Muscle of back (tissue), 11 donors: Measurements from ENCODE around the gene CALML5. TPM values are rescaled to one million over a fixed set of nuclear protein-coding genes. Genes with fewer than 3 reads are reported as not detected.
A peak's percentile ranks its signal among the peaks of the same experiment; 100 is the strongest.

ENCODE experiments used
- DNase-seq, 3 donors: peaks; one replicate each; pipeline versions ENCODE4 v3.0.0 to v3.0.0-alpha.2; 2013
- polyA plus RNA-seq, 10 donors: library from polyadenylated mRNA; unstranded; fragments of 120-200 nt; gene quantifications; one replicate each; pipeline ENCODE4 v1.2.1, GENCODE V29; 2013; ENCODE audit not compliant: insufficient read length in 10 of 10

Gene CALML5
- polyA plus RNA-seq, 10 donors, result 1.7 to 6.5 TPM; not detected in 8

GRCh38 chr10:5467207-5467535 is 32.2 kb downstream of the CALML5 start:
- DNase-seq, result peak in 2 of 3 donors; percentile 69 to 88

GRCh38 chr10:5466451-5467206 is 32.7 kb downstream of the CALML5 start:
- DNase-seq, result peak; percentile 85 to 96 (median 90)

GRCh38 chr10:5465976-5466450 is 33.4 kb downstream of the CALML5 start:
- no peak for DNase-seq

GRCh38 chr10:5464546-5464945 is 34.8 kb downstream of the CALML5 start:
- DNase-seq, result peak in 1 of 3 donors; percentile 41

GRCh38 chr10:5462841-5463293 is 36.5 kb downstream of the CALML5 start:
- DNase-seq, result no peak

- peak in 1 of 3 donors; percentile 67 for DNase-seq
Observed at GRCh38 chr10:5461914-5462840, 37.2 kb downstream of the CALML5 start.

- DNase-seq, result peak in 1 of 3 donors; percentile 32
Observed at GRCh38 chr10:5461203-5461588, 38.2 kb downstream of the CALML5 start.

- DNase-seq, result no peak
Observed at GRCh38 chr10:5460468-5461202, 38.7 kb downstream of the CALML5 start.

GRCh38 chr10:5458949-5459747 is 40.2 kb downstream of the CALML5 start:
- DNase-seq, result no peak

- DNase-seq, result no peak
Observed at GRCh38 chr10:5458425-5458824, 40.9 kb downstream of the CALML5 start.

GRCh38 chr10:5457741-5458140 is 41.6 kb downstream of the CALML5 start:
- DNase-seq, result no peak

GRCh38 chr10:5456563-5456962 is 42.8 kb downstream of the CALML5 start:
- no peak for DNase-seq

GRCh38 chr10:5453749-5454489 is 45.5 kb downstream of the CALML5 start:
- no peak for DNase-seq

- peak in 1 of 3 donors; percentile 34 for DNase-seq
Observed at GRCh38 chr10:5450605-5451384, 48.6 kb downstream of the CALML5 start.

- DNase-seq, result peak; percentile 82 to 86 (median 84)
Observed at GRCh38 chr10:5449823-5450222, 49.5 kb downstream of the CALML5 start.

- DNase-seq, result peak in 1 of 3 donors; percentile 44
Observed at GRCh38 chr10:5449227-5449626, 50.1 kb downstream of the CALML5 start.
